HG02763 (cell line): ENCODE data around the gene MRPL32.

ENCODE experiments used
- ATAC-seq: cut with Tn5 transposase; IDR thresholded peaks from one replicate; pipeline ENCODE4 v1.9.1; 2021; ENCODE audit warnings: mild to moderate bottlenecking, moderate library complexity; ENCODE audit not compliant: unreplicated experiment

Gene MRPL32

GRCh38 chr7:42925630-42926029 is 6.5 kb upstream of the MRPL32 start:
- no peak for ATAC-seq

DNA sequence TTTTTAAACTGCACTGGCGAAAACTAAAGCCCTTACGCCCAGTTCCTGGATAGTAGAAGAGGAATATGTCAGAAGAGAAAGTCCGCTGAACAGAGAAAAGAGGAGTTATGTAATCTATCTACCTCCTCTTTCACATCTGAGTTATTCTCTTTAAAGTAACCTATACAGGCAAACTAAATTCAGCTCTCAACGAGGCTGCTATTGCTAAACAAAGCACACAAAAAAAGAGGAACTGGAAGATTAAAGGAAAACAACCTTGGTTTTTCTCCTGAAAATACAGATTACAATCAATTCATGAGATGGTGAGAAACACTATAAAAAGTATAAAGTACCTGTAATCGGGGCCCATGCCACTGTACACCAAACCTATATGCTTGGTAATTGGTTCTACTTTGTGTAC is 6.0 kb upstream of the MRPL32 start:
- ATAC-seq, result no peak

DNA sequence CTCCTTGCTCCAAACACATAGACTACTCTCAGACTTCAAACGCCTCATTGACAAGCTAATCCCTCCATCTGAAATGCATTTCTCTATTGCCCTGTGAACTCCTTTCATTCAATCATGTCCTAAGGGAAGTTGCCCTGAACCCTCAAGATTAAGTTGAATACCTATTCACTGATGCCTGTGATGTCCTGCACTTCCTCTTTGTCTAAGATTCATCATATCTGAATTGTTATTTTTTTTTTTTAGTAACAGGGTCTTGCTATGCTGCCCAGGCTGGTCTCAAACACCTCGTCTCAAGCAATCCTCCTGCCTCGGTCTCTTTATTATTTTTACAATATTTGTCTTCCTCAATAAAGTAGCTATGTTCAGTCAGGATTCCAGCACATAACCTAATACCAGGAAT is 3.4 kb upstream of the MRPL32 start:
- no peak for ATAC-seq

GRCh38 chr7:42929449-42929848 is 2.7 kb upstream of the MRPL32 start:
- no peak for ATAC-seq

GRCh38 chr7:42930889-42931288 is 1.3 kb upstream of the MRPL32 start:
- ATAC-seq, result no peak

GRCh38 chr7:42931447-42931833 is 736 bp upstream of the MRPL32 start:
- no peak for ATAC-seq

DNA sequence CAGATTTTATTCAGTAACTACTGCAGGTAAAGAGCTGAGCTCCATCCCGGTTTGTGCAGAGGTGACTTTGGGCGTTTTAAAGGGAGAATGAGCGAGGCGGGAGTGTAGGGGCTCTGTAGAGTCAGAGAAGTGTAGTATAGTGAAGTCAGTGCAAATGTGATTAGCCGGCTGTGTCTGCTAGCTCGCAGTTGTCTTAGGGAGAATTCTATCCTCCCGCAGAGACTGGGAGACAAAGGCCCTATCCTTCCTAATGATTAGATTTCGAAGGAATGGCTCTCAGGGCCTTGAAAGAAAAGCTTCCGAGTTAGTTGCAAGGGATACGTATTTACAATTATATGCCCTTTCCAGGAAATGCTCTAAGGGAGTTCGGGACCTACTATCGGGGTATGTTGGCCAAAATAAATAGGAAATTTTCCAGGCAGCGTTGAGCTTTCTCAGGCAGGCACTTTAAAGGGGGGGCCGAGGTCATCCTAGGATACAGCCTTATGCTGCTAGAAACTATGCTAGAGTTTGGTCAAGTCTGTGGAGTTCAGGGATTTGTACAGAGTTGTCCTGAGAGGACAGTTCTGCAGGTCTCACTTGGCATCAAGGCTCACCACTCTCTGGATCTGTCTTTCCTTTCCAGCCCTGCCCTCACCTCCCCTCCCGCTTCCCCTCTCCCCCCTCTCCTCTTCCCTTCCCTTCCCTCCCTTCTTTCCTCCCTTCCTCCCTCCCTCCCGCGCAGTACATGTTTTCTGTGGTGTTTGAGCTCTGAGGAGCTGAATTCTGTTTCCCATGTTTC is 825 bp downstream of the MRPL32 start:
- ATAC-seq, result no peak

DNA sequence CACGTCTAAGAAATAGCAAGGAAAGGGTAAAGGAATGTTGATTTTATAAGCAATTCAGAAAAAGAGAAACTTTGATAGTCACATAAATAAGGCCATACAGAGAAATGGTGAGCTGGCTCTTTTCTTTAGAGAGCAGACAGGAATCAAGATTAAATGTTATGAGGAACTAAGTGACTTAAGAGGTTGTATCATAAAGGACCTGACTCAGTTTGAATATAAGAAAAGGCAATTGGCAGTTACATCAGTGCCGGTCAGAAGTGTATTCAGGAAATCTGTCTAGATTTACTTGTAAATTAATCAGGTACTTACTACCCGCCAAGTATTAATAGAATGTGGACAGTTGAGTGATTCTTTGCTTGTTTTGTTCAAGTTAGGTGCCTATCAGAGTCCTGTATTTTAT is 2.1 kb downstream of the MRPL32 start:
- no peak for ATAC-seq

- ATAC-seq, result no peak
Measured at GRCh38 chr7:42935861-42936260, 3.7 kb downstream of the MRPL32 start.

DNA sequence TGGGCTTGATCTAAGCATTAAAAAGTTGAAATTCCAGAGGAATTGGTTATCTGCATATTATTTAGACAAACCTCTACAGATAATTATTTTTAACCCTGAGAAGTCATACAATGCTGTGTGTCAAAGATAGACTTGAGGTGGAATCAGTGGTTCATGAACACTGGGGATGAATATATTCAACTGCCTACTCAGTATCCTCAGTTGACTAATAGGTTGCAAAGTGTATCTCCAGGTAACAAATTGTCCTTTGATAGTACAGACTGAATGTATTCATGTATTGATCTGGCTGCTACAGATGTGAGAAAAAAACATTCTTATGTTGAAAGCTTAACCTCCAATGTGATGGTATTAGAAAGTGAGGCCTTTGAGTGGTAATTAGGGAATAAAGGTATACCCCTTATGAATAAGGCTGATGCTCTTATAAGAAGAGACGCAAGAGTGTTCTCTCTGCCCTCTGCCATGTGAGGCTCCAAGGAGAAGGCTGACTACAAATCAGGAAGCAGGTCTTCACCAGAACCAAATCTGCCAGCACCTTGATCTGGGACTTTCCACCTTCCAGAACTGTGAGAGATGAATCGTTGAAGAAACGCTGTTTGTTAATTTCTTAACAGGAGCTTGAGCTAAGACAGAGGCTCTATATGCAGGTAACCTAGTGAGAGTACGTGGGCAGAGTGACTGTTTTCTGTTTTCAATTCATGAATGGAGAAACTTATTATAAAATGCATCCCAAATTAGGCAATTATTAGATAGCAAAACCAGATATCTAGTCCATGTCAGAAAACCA is 7.5 kb downstream of the MRPL32 start:
- no peak for ATAC-seq

DNA sequence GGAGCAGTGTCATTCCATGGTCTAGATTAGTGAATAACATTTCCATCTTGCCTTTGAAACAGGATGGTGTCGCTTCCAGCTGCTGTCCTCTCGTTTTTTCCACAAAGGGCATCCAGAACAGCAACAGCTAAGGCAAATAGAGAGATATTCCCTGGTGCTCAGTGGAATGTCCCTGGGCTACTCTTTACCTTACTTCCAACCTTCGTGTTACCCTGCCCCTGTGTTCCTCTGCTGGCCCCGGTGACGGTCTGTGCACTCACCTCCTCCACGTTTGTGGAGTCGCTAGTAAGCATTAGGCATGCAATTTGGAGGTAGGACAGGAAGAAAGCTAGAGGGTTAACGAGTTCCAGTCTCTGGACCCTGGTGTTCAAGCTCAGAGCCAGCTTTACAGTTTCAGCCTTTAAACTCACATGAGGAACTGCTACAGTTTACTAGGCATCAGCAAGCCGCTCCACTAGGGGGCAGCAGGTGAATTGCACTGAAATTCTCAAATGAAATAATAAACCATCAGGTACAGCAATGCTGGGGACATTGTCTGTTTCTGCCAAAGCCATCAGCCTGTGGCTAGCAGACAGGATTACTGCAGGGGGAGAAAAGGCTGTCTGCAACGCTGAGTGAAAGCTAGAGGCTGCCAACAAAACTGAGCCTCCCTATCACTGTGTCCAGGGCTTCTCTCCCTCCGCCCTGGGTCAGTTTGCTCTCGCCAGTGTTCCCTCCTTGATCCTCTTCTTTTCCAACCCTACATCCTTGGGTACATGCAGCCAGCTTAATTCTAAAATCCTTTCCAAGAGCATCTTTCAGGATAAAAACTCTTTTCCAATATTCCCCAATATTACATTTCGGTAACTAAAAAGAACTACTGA is 9.0 kb downstream of the MRPL32 start:
- no peak for ATAC-seq

DNA sequence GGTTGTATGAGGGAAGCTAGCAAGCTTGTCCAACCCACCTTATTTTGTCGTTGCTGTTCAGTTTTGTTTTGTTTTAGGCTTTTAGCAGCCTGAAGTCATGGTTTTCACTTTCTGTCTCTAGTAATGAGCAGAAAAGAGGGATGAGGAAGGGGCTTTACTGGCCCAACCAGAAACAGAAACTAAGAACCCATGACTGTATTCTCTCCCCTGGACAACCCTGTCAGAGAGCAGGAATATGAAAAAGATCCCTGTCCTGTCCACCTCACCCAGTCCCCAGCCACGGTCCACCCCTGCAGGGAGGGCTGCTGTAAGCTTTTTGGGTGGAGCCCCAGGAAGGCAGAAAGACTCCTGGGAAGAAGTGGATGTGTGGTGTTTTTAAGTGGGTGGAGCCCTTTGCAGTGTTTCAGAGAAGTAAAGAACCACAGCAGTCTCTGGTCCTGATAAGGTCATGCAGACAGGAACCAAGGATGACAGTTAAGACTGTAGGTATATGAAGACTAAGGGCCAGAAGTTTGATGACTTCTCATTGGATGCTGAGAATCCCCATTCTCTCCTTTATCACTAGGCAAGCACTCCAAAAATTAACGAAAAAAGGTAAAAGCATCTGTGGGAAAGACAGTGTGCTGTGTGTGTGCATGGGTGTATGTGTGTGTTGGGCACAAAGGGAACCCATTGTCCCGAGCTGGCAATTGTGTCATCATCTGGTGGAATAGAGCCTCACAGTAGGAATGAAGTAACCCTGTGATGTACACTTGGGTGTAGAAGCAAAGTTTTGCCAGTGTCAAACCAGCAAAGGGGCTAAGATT is 13.8 kb downstream of the MRPL32 start:
- ATAC-seq, result peak; percentile 55

DNA sequence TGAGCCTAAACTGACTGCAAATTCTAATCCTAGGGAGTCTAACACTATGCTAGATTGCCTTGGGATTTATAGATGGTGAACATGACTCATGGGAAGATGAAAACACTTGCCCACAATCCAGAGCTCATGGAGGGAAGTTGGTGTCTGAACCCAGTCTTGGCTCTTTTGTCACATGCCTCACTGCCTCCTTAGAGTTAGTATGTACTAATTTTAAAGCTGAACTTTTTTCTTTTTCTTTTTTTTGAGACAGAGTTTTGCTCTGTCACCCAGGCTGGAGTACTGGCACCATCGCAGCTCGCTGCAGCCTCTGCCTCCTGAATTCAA is 14.4 kb downstream of the MRPL32 start:
- no peak for ATAC-seq

DNA sequence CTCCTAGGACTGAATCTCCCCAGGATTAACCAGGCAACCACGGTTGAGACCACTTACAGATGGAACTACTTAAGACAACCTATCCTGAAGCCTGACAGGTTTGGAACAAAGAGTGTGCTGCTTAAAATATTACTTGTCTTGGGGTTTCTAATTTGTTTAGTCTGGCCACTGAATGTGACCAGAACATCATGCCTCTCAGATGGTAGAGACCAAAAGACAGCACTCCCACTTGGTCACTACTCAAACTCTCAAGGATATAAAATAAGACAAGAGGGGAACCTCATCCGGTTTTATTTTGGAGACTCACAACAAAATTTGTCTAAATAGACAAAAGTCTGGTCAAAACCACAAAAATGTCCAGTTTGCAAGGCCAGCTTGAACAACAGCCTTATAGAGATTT is 15.3 kb downstream of the MRPL32 start:
- no peak for ATAC-seq

DNA sequence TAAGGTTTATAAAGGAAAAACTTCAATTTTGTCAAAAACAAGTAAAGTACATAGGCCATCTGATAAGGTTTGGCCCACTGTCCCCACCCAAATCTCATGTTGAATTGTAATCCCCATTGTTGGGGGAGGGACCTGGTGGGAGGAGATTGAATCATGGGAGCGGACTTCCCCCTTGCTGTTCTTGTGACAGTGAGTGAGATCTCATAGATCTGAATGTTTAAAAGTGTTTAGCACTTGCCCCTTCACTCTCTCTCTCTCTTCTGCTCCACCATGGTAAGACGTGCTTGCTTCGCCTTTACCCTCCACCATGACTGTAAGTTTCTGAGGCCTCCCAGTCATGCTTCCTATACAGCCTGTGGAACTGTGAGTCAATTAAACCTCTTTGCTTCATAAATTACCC is 18.2 kb downstream of the MRPL32 start:
- no peak for ATAC-seq

DNA sequence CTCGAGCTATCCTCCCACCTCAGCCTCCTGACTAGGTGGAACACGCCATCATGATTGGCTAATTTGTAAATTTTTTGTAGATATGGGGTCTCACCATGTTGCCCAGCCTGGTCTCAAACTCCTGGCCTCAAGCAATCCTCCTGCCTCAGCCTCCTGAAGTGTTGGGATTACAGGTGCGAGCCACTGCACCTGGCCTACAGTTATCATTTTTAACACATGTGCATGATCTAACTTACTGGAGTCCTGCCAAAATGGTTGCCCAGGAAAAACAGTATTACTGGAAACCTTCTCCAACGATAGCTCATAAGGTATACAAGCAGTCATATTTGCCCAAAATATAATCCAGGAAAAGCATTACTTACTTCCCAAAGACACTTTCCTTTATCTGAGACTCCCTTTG is 20.2 kb downstream of the MRPL32 start:
- ATAC-seq, result no peak

DNA sequence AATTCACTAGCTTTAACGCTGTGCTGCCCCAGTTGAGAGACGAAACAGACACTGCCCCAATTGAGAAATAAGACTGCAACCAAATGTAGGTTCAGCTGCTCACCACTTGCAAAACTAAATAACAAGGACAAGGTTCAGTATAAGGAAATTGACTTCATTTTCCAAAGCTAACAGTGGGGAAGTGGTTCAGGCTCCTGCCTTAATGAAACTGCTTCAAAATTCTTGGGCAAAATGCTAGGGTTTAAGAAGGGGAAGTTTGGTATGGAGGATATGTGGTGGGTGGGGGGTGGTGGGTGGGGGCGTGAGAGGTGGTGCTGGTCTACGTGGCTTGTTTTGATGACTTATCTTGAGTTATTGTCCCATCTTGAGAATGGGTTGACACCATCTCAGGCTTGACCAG is 21.8 kb downstream of the MRPL32 start:
- no peak for ATAC-seq

DNA sequence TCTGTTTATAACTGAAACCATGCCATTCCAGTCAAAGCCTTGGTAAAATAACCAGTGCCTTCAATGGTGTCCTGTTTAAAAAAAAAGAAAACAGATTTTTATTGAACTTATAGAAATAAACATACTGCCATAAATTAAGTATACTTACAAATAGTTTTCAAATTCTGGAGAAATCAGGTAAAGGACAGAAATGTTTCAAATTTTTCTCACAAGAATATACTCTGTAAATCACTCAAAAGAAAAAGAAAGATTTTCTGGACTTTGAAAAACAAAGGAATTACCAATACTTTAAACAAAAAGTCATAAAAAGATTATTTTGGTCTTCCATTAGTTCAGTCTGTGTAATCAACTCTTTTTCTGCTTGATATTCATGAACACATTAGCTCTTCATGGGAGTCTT is 23.9 kb downstream of the MRPL32 start:
- no peak for ATAC-seq

GRCh38 chr7:42959549-42959948 is 27.4 kb downstream of the MRPL32 start:
- ATAC-seq, result no peak

DNA sequence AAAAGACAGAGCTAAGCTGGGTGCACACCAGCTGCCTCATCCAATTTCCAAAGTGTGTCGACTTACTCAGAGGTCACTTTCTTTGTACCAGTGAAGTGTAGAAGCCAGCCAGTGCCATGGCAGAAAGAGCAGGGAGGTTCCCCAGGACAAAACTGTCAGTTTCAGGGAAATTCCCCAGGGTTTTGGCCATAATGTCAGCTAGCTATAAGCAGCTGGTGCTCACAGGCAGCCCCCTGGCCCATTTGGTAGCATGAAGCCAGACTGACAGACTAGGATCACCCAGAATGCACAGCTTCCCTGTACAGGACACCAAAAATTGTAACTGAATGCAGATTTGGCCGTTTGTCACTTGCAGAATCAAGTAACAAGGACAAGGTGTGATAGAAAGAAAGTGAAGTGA is 28.6 kb downstream of the MRPL32 start:
- no peak for ATAC-seq

DNA sequence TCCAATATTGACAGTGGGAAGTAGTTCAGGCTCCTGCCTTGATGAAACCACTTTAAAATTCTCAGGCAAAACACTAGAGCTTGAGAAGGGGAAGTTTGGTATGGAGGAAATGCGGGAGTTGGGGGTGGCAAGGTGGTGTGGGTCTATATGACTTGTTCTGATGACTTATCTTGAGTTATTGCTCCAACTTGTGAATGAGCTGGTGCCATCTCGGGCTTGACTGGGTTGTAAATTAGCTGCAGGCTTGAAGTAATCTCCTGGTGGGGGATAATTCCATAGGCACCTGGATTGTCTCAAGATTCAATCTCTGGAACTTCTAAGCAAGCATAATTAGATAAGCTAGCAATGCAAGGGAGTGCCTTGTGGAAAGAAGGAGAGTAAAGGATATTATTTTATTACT is 29.0 kb downstream of the MRPL32 start:
- no peak for ATAC-seq
